ENCODE results near the gene NEU2.
"Not testable (repeated sequence)": the region's sequence is repeated elsewhere in the genome, so short reads cannot be mapped to it uniquely, and the experiment has no call there.

The NEU2 gene

GRCh38 chr2:233010569-233011267 lies 21.8 kb upstream of the NEU2 start:
- 93 to 96% methylated on average over 9 of the region's 9 CpGs for WGBS, 2 experiments
- no peaks in the 10 kb centered on the region for H3K4me1 ChIP-seq (ENCODE audit: control insufficient read depth, insufficient read depth, low read length)
- no peaks in the 10 kb centered on the region for H3K27me3 ChIP-seq (ENCODE audit: control insufficient read depth, insufficient read depth, low read length, poor library complexity, severe bottlenecking)
- H3K27ac ChIP-seq (ENCODE audit: insufficient read depth, low read depth, low read length, poor library complexity, severe bottlenecking): no peak overlapping the region
- H3K9me3 ChIP-seq (ENCODE audit: control insufficient read depth, low read length): no peaks in the 10 kb centered on the region
- H3K4me3 ChIP-seq (ENCODE audit: insufficient read depth, low read depth, low read length): no peak overlapping the region
- no peaks in the 10 kb centered on the region for H3K36me3 ChIP-seq (ENCODE audit: control insufficient read depth, insufficient read depth, low read length)

GRCh38 chr2:233011268-233011650 lies 21.2 kb upstream of the NEU2 start:
- no peak overlapping the region for H3K4me3 ChIP-seq (ENCODE audit: insufficient read depth, low read depth, low read length)
- H3K36me3 ChIP-seq (ENCODE audit: control insufficient read depth, insufficient read depth, low read length): no peaks in the 10 kb centered on the region
- H3K4me1 ChIP-seq (ENCODE audit: control insufficient read depth, insufficient read depth, low read length): no peaks in the 10 kb centered on the region
- 94 to 95% methylated on average over 6 of the region's 6 CpGs for WGBS, 2 experiments
- no peaks in the 10 kb centered on the region for H3K9me3 ChIP-seq (ENCODE audit: control insufficient read depth, low read length)
- no peaks in the 10 kb centered on the region for H3K27me3 ChIP-seq (ENCODE audit: control insufficient read depth, insufficient read depth, low read length, poor library complexity, severe bottlenecking)
- H3K27ac ChIP-seq (ENCODE audit: insufficient read depth, low read depth, low read length, poor library complexity, severe bottlenecking): no peak overlapping the region

- H3K36me3 ChIP-seq (ENCODE audit: control insufficient read depth, insufficient read depth, low read length): no peaks in the 10 kb centered on the region
- no peaks in the 10 kb centered on the region for H3K27me3 ChIP-seq (ENCODE audit: control insufficient read depth, insufficient read depth, low read length, poor library complexity, severe bottlenecking)
- H3K9me3 ChIP-seq (ENCODE audit: control insufficient read depth, low read length): no peaks in the 10 kb centered on the region
- H3K4me1 ChIP-seq (ENCODE audit: control insufficient read depth, insufficient read depth, low read length): no peaks in the 10 kb centered on the region
- 96 to 100% methylated on average over 1 of the region's 1 CpG for WGBS, 2 experiments
- no peak overlapping the region for H3K4me3 ChIP-seq (ENCODE audit: insufficient read depth, low read depth, low read length)
- H3K27ac ChIP-seq (ENCODE audit: insufficient read depth, low read depth, low read length, poor library complexity, severe bottlenecking): no peak overlapping the region
These were observed 20.8 kb upstream of the NEU2 start for GRCh38 chr2:233011702-233012131.

GRCh38 chr2:233012301-233012971 lies 20.0 kb upstream of the NEU2 start:
- no peaks in the 10 kb centered on the region for H3K27me3 ChIP-seq (ENCODE audit: control insufficient read depth, insufficient read depth, low read length, poor library complexity, severe bottlenecking)
- no peaks in the 10 kb centered on the region for H3K9me3 ChIP-seq (ENCODE audit: control insufficient read depth, low read length)
- no peak overlapping the region for H3K27ac ChIP-seq (ENCODE audit: insufficient read depth, low read depth, low read length, poor library complexity, severe bottlenecking)
- H3K4me3 ChIP-seq (ENCODE audit: insufficient read depth, low read depth, low read length): no peak overlapping the region
- no peaks in the 10 kb centered on the region for H3K4me1 ChIP-seq (ENCODE audit: control insufficient read depth, insufficient read depth, low read length)
- H3K36me3 ChIP-seq (ENCODE audit: control insufficient read depth, insufficient read depth, low read length): no peaks in the 10 kb centered on the region
- WGBS, 2 experiments: 91 to 92% methylated on average over 12 of the region's 12 CpGs

- H3K9me3 ChIP-seq (ENCODE audit: control insufficient read depth, low read length): no peaks in the 10 kb centered on the region
- WGBS, 2 experiments: 95% methylated on average over 12 of the region's 12 CpGs
- H3K36me3 ChIP-seq (ENCODE audit: control insufficient read depth, insufficient read depth, low read length): no peaks in the 10 kb centered on the region
- no peaks in the 10 kb centered on the region for H3K4me1 ChIP-seq (ENCODE audit: control insufficient read depth, insufficient read depth, low read length)
- no peak within 1 kb of the TSS for H3K27ac ChIP-seq (ENCODE audit: insufficient read depth, low read depth, low read length, poor library complexity, severe bottlenecking)
- no peaks in the 10 kb centered on the region for H3K27me3 ChIP-seq (ENCODE audit: control insufficient read depth, insufficient read depth, low read length, poor library complexity, severe bottlenecking)
- H3K4me3 ChIP-seq (ENCODE audit: insufficient read depth, low read depth, low read length): no peak within 1 kb of the TSS
These were observed 19.4 kb upstream of the NEU2 start, which contains the start of gene NGEF for GRCh38 chr2:233013027-233013461. NGEF (minus strand) TSS chr2:233013256; CDS start chr2:232974890, 38,366 bp downstream.

- no peaks in the 10 kb centered on the region for H3K4me1 ChIP-seq (ENCODE audit: control insufficient read depth, insufficient read depth, low read length)
- H3K36me3 ChIP-seq (ENCODE audit: control insufficient read depth, insufficient read depth, low read length): no peaks in the 10 kb centered on the region
- no peak overlapping the region for H3K27ac ChIP-seq (ENCODE audit: insufficient read depth, low read depth, low read length, poor library complexity, severe bottlenecking)
- H3K27me3 ChIP-seq (ENCODE audit: control insufficient read depth, insufficient read depth, low read length, poor library complexity, severe bottlenecking): no peaks in the 10 kb centered on the region
- H3K9me3 ChIP-seq (ENCODE audit: control insufficient read depth, low read length): no peaks in the 10 kb centered on the region
- 96 to 100% methylated on average over 1 of the region's 1 CpG for WGBS, 2 experiments
- no peak overlapping the region for H3K4me3 ChIP-seq (ENCODE audit: insufficient read depth, low read depth, low read length)
These were observed 18.8 kb upstream of the NEU2 start for GRCh38 chr2:233013650-233014049.

- Histone ChIP-seq H3K27me3 (ENCODE audit: control insufficient read depth, insufficient read depth, low read length, poor library complexity, severe bottlenecking) (no peaks in the 10 kb centered on the region), H3K4me1 (ENCODE audit: control insufficient read depth, insufficient read depth, low read length) (no peaks in the 10 kb centered on the region), H3K27ac (ENCODE audit: insufficient read depth, low read depth, low read length, poor library complexity, severe bottlenecking) (no peak overlapping the region), H3K4me3 (ENCODE audit: insufficient read depth, low read depth, low read length) (no peak overlapping the region), H3K9me3 (ENCODE audit: control insufficient read depth, low read length) (no peaks in the 10 kb centered on the region), H3K36me3 (ENCODE audit: control insufficient read depth, insufficient read depth, low read length) (no peaks in the 10 kb centered on the region)
- WGBS, 2 experiments: 98 to 100% methylated on average over 1 of the region's 1 CpG
These were observed 17.3 kb upstream of the NEU2 start for GRCh38 chr2:233015019-233015645.

GRCh38 chr2:233017947-233018346 lies 14.5 kb upstream of the NEU2 start:
- Histone ChIP-seq H3K9me3 (ENCODE audit: control insufficient read depth, low read length) (no peaks in the 10 kb centered on the region), H3K4me3 (ENCODE audit: insufficient read depth, low read depth, low read length) (no peak overlapping the region), H3K36me3 (ENCODE audit: control insufficient read depth, insufficient read depth, low read length) (no peaks in the 10 kb centered on the region), H3K4me1 (ENCODE audit: control insufficient read depth, insufficient read depth, low read length) (no peaks in the 10 kb centered on the region), H3K27me3 (ENCODE audit: control insufficient read depth, insufficient read depth, low read length, poor library complexity, severe bottlenecking) (no peaks in the 10 kb centered on the region), H3K27ac (ENCODE audit: insufficient read depth, low read depth, low read length, poor library complexity, severe bottlenecking) (no peak overlapping the region)
- 100% methylated on average over 1 of the region's 1 CpG for WGBS, 2 experiments

- WGBS, 2 experiments: 93 to 94% methylated on average over 3 to 4 of the region's 4 CpGs
- not testable (repeated sequence) for H3K36me3 ChIP-seq (ENCODE audit: control insufficient read depth, insufficient read depth, low read length)
These were observed 12.9 kb upstream of the NEU2 start for GRCh38 chr2:233019610-233020009.

GRCh38 chr2:233020454-233020853 lies 12.0 kb upstream of the NEU2 start:
- H3K36me3 ChIP-seq (ENCODE audit: control insufficient read depth, insufficient read depth, low read length): no peaks in the 10 kb centered on the region
- no peaks in the 10 kb centered on the region for H3K9me3 ChIP-seq (ENCODE audit: control insufficient read depth, low read length)
- WGBS, 2 experiments: 88 to 94% methylated on average over 2 of the region's 2 CpGs

More at GRCh38 chr2:233019610-233020009, 12.9 kb upstream of the NEU2 start:
- H3K9me3 ChIP-seq (ENCODE audit: control insufficient read depth, low read length); H3K4me1 ChIP-seq (ENCODE audit: control insufficient read depth, insufficient read depth, low read length); H3K27me3 ChIP-seq (ENCODE audit: control insufficient read depth, insufficient read depth, low read length, poor library complexity, severe bottlenecking); H3K27ac ChIP-seq (ENCODE audit: insufficient read depth, low read depth, low read length, poor library complexity, severe bottlenecking); H3K4me3 ChIP-seq (ENCODE audit: insufficient read depth, low read depth, low read length): not testable (repeated sequence)

More at GRCh38 chr2:233020454-233020853, 12.0 kb upstream of the NEU2 start:
- H3K27me3 ChIP-seq (ENCODE audit: control insufficient read depth, insufficient read depth, low read length, poor library complexity, severe bottlenecking): no peaks in the 10 kb centered on the region
- no peak overlapping the region for H3K27ac ChIP-seq (ENCODE audit: insufficient read depth, low read depth, low read length, poor library complexity, severe bottlenecking)
- H3K4me1 ChIP-seq (ENCODE audit: control insufficient read depth, insufficient read depth, low read length): no peaks in the 10 kb centered on the region
- no peak overlapping the region for H3K4me3 ChIP-seq (ENCODE audit: insufficient read depth, low read depth, low read length)
